ENCODE data around the gene ELAVL3. TPM values are rescaled to one million over a fixed set of nuclear protein-coding genes. Genes with fewer than 3 reads are reported as not detected.

Gene ELAVL3
- total RNA-seq, 1 donor from 2014 or later = not detected

- no peak overlapping the region for H3K4me3 ChIP-seq (ENCODE audit: low read depth, low read length)
- TF ChIP-seq CTCF (IDR thresholded peaks at IDR 0.05; ENCODE audit: insufficient read depth, low read length, poor library complexity, severe bottlenecking) = no peak
- DNase-seq (ENCODE audit: low read depth) = no peak
- no peaks in the 10 kb centered on the region for H3K36me3 ChIP-seq (ENCODE audit: control insufficient read depth, insufficient read depth, low read length)
- H3K27me3 ChIP-seq (ENCODE audit: control insufficient read depth, insufficient read depth, low read length) = peaks cover 8% of the 10 kb centered on the region
These were observed 78.9 kb downstream of the ELAVL3 start for GRCh38 chr19:11401808-11402543.

Other genes starting within 250 kb of the ELAVL3 start
- not detected in 2 replicates for gene ANGPTL8, start 241.4 kb downstream of the ELAVL3 start, total RNA-seq
- 56.8 and 62.9 TPM in 2 replicates for gene DOCK6, start 218.5 kb downstream of the ELAVL3 start, total RNA-seq
- gene TSPAN16, start 184.9 kb downstream of the ELAVL3 start, total RNA-seq = not detected in 2 replicates
- gene RAB3D, start 141.4 kb downstream of the ELAVL3 start, total RNA-seq = 19.6 and 19.8 TPM in 2 replicates
- 307 and 377 TPM in 2 replicates for gene TMEM205, start 134.8 kb downstream of the ELAVL3 start, total RNA-seq
- gene CCDC159, start 134.5 kb downstream of the ELAVL3 start, total RNA-seq = 8.2 and 21.6 TPM in 2 replicates
- gene PLPPR2, start 125.6 kb downstream of the ELAVL3 start, total RNA-seq = 6.7 and 14.0 TPM in 2 replicates
- gene SWSAP1, start 106.4 kb downstream of the ELAVL3 start, total RNA-seq = 2.9 and 4.0 TPM in 2 replicates
- gene EPOR, start 96.7 kb downstream of the ELAVL3 start, total RNA-seq = 3.0 and 4.4 TPM in 2 replicates
- gene RGL3, start 61.7 kb downstream of the ELAVL3 start, total RNA-seq = 10.2 and 18.1 TPM in 2 replicates
- gene ODAD3, start 45.9 kb downstream of the ELAVL3 start, total RNA-seq = 0.07 and 0.29 TPM in 2 replicates
- 269 TPM in 2 replicates for gene PRKCSH, start 45.4 kb downstream of the ELAVL3 start, total RNA-seq
- gene ZNF653, start 24.8 kb upstream of the ELAVL3 start, total RNA-seq = 6.6 and 20.5 TPM in 2 replicates
- 37.4 and 40.0 TPM in 2 replicates for gene ECSIT, start 48.1 kb upstream of the ELAVL3 start, total RNA-seq
- 11.8 and 14.5 TPM in 2 replicates for gene CNN1, start 57.8 kb upstream of the ELAVL3 start, total RNA-seq
- 67.3 and 69.6 TPM in 2 replicates for gene ELOF1, start 78.2 kb upstream of the ELAVL3 start, total RNA-seq
- 23.4 and 24.8 TPM in 2 replicates for gene ACP5, start 96.6 kb upstream of the ELAVL3 start, total RNA-seq
- 19.6 and 23.1 TPM in 2 replicates for gene ZNF627, start 116.4 kb upstream of the ELAVL3 start, total RNA-seq